ENCODE measurements around the gene CALCOCO1. TPM values are rescaled to one million over a fixed set of nuclear protein-coding genes. Genes with fewer than 3 reads are reported as not detected.

Gene CALCOCO1
- total RNA-seq, 4 donors from 2014 or later = 29.5 to 159 (median 52.2) TPM

DNA sequence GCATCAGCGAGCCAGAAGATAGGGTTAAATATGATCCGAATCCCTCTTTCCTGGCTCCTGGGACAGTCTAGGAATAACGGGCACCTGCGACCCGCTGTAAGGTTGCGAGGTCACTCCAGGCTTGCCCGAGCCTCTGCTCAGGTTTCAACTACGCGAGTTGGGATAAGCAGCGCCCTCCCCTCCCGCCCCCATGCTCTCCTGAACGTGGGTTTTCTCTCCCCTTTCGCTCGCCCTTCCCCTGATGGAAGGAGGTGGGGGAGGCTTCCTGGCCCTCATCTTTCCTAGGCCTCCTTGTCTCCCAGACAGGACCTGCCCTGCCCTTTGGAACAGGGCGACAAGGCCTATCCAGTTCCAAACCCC is 50.6 kb downstream of the CALCOCO1 start:
- DNase-seq = no peak
- Histone ChIP-seq H3K4me3 (peak overlapping the region; percentile 67 to 89 (median 72)), H3K9me3 (no peaks in the 10 kb centered on the region), H3K27ac (peak overlapping the region; percentile 89 to 96 (median 94)), H3K36me3 (peaks cover 0 to 25% (median 0%) of the 10 kb centered on the region in 3 donors), H3K4me1 (peaks cover 17 to 50% (median 27%) of the 10 kb centered on the region in 3 donors), H3K27me3 (no peaks in the 10 kb centered on the region)
- TF ChIP-seq, protein P1, sequence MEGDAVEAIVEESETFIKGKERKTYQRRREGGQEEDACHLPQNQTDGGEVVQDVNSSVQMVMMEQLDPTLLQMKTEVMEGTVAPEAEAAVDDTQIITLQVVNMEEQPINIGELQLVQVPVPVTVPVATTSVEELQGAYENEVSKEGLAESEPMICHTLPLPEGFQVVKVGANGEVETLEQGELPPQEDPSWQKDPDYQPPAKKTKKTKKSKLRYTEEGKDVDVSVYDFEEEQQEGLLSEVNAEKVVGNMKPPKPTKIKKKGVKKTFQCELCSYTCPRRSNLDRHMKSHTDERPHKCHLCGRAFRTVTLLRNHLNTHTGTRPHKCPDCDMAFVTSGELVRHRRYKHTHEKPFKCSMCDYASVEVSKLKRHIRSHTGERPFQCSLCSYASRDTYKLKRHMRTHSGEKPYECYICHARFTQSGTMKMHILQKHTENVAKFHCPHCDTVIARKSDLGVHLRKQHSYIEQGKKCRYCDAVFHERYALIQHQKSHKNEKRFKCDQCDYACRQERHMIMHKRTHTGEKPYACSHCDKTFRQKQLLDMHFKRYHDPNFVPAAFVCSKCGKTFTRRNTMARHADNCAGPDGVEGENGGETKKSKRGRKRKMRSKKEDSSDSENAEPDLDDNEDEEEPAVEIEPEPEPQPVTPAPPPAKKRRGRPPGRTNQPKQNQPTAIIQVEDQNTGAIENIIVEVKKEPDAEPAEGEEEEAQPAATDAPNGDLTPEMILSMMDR (IDR thresholded peaks at IDR 0.05) = no peak
- no peak for TF ChIP-seq POLR2A (IDR thresholded peaks at IDR 0.05)
- intact Hi-C loops (cut with DNase I) = loop anchor here (5.0 kb wide), 2 partner anchors 54 to 134 kb away; no protein-coding TSS in a partner anchor
- WGBS, 2 donors = 3 to 9% methylated on average over 6 to 8 of the region's 15 CpGs

- WGBS, 2 donors = 0 to 1% methylated on average over 28 to 32 of the region's 61 CpGs
- Histone ChIP-seq H3K4me3 (peak within 1 kb of the TSS; percentile 67 to 89 (median 72)), H3K36me3 (peaks cover 0 to 32% (median 0%) of the 10 kb centered on the region in 3 donors), H3K4me1 (peaks cover 17 to 57% (median 27%) of the 10 kb centered on the region in 3 donors), H3K27ac (peak within 1 kb of the TSS; percentile 89 to 96 (median 94)), H3K9me3 (no peaks in the 10 kb centered on the region), H3K27me3 (no peaks in the 10 kb centered on the region)
- intact Hi-C loops (cut with DNase I) = loop anchor here (5.0 kb wide), 2 partner anchors 54 to 134 kb away; no protein-coding TSS in a partner anchor
- peak in 3 of 4 donors; percentile 51 to 78 (median 54) for TF ChIP-seq POLR2A (IDR thresholded peaks at IDR 0.05)
- TF ChIP-seq, protein P1 (IDR thresholded peaks at IDR 0.05) = peak; percentile 94 to 100 (median 100)
- DNase-seq = peak; percentile 74
Measured at GRCh38 chr12:53675701-53676607, 51.3 kb downstream of the CALCOCO1 start, which contains the start of gene ATP5MC2. TSS of gene ATP5MC2 (minus strand) at chr12:53676083. CDS start at chr12:53672614, 3,469 bp downstream.

DNA sequence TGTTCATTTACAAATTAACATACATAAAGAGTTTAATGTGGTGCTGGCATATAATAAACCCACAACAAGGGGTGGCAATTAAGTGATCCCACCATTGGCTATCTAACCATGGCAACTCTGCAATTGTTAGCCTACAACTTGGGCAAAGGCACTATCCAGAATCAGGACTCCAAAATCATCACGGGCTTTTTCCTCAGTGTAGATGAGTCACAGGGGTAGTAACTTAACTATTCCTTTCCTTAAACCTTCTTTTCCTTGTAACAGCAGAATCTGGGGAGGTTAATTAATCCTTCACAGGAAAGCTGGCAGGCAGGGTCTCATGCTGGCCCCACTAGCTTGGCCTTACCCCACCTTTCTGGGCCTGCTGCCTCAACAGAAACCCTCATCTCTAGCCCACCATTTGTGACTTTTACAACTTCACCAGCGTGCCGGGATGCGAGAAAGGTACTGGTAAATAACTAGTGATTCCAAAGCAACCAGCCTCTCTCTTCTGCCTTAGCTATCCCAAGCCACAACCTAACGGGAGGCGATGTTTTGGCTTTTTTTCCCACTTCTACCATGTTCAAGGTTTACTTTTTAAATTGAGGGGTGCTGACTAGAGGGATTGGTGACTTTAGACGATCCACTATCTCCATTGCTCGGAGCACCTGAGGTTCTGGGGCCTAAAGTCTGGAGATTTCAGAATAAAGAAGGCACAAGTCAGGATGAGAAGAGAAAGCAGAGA is 52.1 kb downstream of the CALCOCO1 start:
- H3K27ac ChIP-seq = peak overlapping the region; percentile 89 to 96 (median 94)
- 29 to 35% methylated on average over 8 of the region's 8 CpGs for WGBS, 2 donors
- intact Hi-C loops (cut with DNase I) = loop anchor here (5.0 kb wide), 2 partner anchors 53 to 133 kb away; no protein-coding TSS in a partner anchor
- H3K4me3 ChIP-seq = peak overlapping the region; percentile 67 to 89 (median 72)
- H3K27me3 ChIP-seq = no peaks in the 10 kb centered on the region
- H3K4me1 ChIP-seq = peaks cover 17 to 65% (median 27%) of the 10 kb centered on the region in 3 donors
- TF ChIP-seq, protein P1 (IDR thresholded peaks at IDR 0.05) = no peak
- TF ChIP-seq POLR2A (IDR thresholded peaks at IDR 0.05) = no peak
- H3K9me3 ChIP-seq = no peaks in the 10 kb centered on the region
- peaks cover 0 to 40% (median 6%) of the 10 kb centered on the region in 3 donors for H3K36me3 ChIP-seq
- DNase-seq = no peak

DNA sequence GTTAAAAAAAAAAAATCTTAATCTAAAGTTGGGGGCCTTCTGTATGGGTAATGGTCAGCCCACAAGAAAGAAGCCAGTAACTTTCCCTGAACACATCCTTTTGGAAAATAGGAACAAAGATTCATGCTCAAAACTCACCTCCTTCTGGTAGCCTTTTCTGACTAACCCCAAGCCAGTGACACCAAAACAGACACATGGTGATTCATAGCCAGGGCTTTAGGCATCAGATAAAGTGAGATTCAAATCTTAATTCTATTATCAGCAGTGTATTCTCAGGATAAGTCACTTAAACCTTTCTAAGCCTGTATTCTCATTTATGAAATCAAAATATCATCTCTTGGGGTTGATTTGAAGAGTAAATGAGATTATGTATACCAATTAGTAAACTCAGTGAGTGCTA is 56.3 kb downstream of the CALCOCO1 start:
- Histone ChIP-seq H3K4me1 (peaks cover 8 to 55% (median 13%) of the 10 kb centered on the region in 3 donors), H3K36me3 (peaks cover 13 to 82% (median 33%) of the 10 kb centered on the region in 3 donors), H3K9me3 (no peaks in the 10 kb centered on the region), H3K4me3 (no peak overlapping the region), H3K27ac (no peak overlapping the region), H3K27me3 (no peaks in the 10 kb centered on the region)
- no peak for DNase-seq
- intact Hi-C loops (cut with DNase I) = no loop called here
- TF ChIP-seq POLR2A (IDR thresholded peaks at IDR 0.05) = no peak
- TF ChIP-seq, protein P1 (IDR thresholded peaks at IDR 0.05) = no peak
